GM23338 (cell line): ENCODE data around the gene SULT6B1.

Experiments
- CREB1 ChIP-seq: fragments of 250-450 bp; sonication (Bioruptor Pico); IDR thresholded peaks from 2 replicates; pipeline ENCODE4 v1.5.0; 2020; ENCODE audit warnings: low read depth, mild to moderate bottlenecking, moderate library complexity
- CTCF ChIP-seq, 2 experiments: fragments of 200-600 bp in 1 of 2; sonication (generic) in 1 of 2; conservative IDR thresholded peaks; 2 replicates each; pipeline versions ENCODE4 v1.5.1 to v1.6.1; 2016 to 2017; ENCODE audit warnings: antibody characterized with exemption in 2 of 2, low read depth in 2 of 2, mild to moderate bottlenecking in 2 of 2, moderate library complexity in 1 of 2
- ETS1 ChIP-seq: IDR thresholded peaks from 2 replicates; pipeline ENCODE4 v1.6.1; 2016; ENCODE audit warnings: antibody characterized with exemption
- EZH2 ChIP-seq: fragments of 200-600 bp; sonication (generic); IDR thresholded peaks from one replicate; pipeline ENCODE4 v1.8.0; 2017; ENCODE audit warnings: antibody characterized with exemption, mild to moderate bottlenecking, low read depth; ENCODE audit not compliant: unreplicated experiment
- EZH2phosphoT487 ChIP-seq: fragments of 200-600 bp; sonication (generic); IDR thresholded peaks from one replicate; pipeline ENCODE4 v1.8.1; 2018; ENCODE audit warnings: antibody characterized with exemption; ENCODE audit not compliant: unreplicated experiment
- NANOG ChIP-seq: IDR thresholded peaks from 2 replicates; pipeline ENCODE4 v1.6.1; 2016; ENCODE audit warnings: antibody characterized with exemption, borderline replicate concordance
- POLR2AphosphoS5 ChIP-seq: IDR thresholded peaks from 2 replicates; pipeline ENCODE4 v1.6.1; 2016; ENCODE audit warnings: antibody characterized with exemption, low read depth
- REST ChIP-seq: IDR thresholded peaks from one replicate; pipeline ENCODE4 v1.6.1; 2018; ENCODE audit warnings: antibody characterized with exemption; ENCODE audit not compliant: unreplicated experiment
- ZNF331 ChIP-seq: fragments of 250-450 bp; sonication (Bioruptor Pico); IDR thresholded peaks from 2 replicates; pipeline ENCODE4 v1.5.0; 2020; ENCODE audit warnings: low read depth, mild to moderate bottlenecking, moderate library complexity
- ZNF462 ChIP-seq: fragments of 250-450 bp; sonication (Bioruptor Pico); IDR thresholded peaks from 2 replicates; pipeline ENCODE4 v1.5.0; 2020; ENCODE audit warnings: mild to moderate bottlenecking, moderate library complexity

GRCh38 chr2:37191747-37192146, 3.3 kb upstream of the SULT6B1 start:
- no peak for TF ChIP-seq POLR2AphosphoS5
- TF ChIP-seq CTCF (conservative IDR thresholded peaks at IDR 0.05; ENCODE audit: low read depth in 2 of 2): no peak
- no peak for TF ChIP-seq CREB1 (CRISPR knock-in tag)
- no peak for TF ChIP-seq ZNF331 (CRISPR knock-in tag)
- TF ChIP-seq ZNF462 (CRISPR knock-in tag): no peak
- TF ChIP-seq NANOG: no peak
- no peak for TF ChIP-seq ETS1
- no peak for TF ChIP-seq EZH2
- no peak for TF ChIP-seq EZH2phosphoT487
- no peak for TF ChIP-seq REST
